HG02623 (cell line): ENCODE results near the gene SCTR.

Source experiments
- ATAC-seq: cut with Tn5 transposase; IDR thresholded peaks from one replicate; pipeline ENCODE4 v1.9.1; 2021; ENCODE audit warnings: moderate library complexity; ENCODE audit not compliant: unreplicated experiment

Gene SCTR

GRCh38 chr2:119523952-119524694 lies at the start of gene SCTR:
TSS of gene SCTR (minus strand) at chr2:119524483. CDS start at chr2:119524226, 257 bp downstream.
- ATAC-seq = no peak

GRCh38 chr2:119567292-119567691 lies 43.0 kb upstream of the SCTR start:
- ATAC-seq = no peak

GRCh38 chr2:119565481-119565880 lies 41.2 kb upstream of the SCTR start:
- ATAC-seq = no peak

- no peak for ATAC-seq
Observed at GRCh38 chr2:119553687-119554344, 29.5 kb upstream of the SCTR start.

- ATAC-seq = no peak
Observed at GRCh38 chr2:119552902-119553301, 28.6 kb upstream of the SCTR start.

GRCh38 chr2:119550856-119551255 lies 26.6 kb upstream of the SCTR start:
- ATAC-seq = no peak

- no peak for ATAC-seq
Observed at GRCh38 chr2:119550346-119550745, 26.1 kb upstream of the SCTR start.

- no peak for ATAC-seq
Observed at GRCh38 chr2:119549241-119549640, 25.0 kb upstream of the SCTR start.

- no peak for ATAC-seq
Observed at GRCh38 chr2:119548516-119549120, 24.3 kb upstream of the SCTR start.

- no peak for ATAC-seq
Observed at GRCh38 chr2:119546447-119546767, 22.1 kb upstream of the SCTR start.

GRCh38 chr2:119545754-119546446 lies 21.6 kb upstream of the SCTR start:
- ATAC-seq = no peak

GRCh38 chr2:119544939-119545475 lies 20.7 kb upstream of the SCTR start:
- no peak for ATAC-seq

- peak; percentile 66 for ATAC-seq
Observed at GRCh38 chr2:119544075-119544938, 20.0 kb upstream of the SCTR start, which contains the start of gene CFAP221. TSS of gene CFAP221 (plus strand) at chr2:119544449. CDS start at chr2:119546132, 1,683 bp downstream.

GRCh38 chr2:119541476-119541875 lies 17.2 kb upstream of the SCTR start:
- ATAC-seq = no peak

GRCh38 chr2:119537792-119538191 lies 13.5 kb upstream of the SCTR start:
- no peak for ATAC-seq

GRCh38 chr2:119536707-119537106 lies 12.4 kb upstream of the SCTR start:
- no peak for ATAC-seq

- no peak for ATAC-seq
Observed at GRCh38 chr2:119536211-119536610, 11.9 kb upstream of the SCTR start.

GRCh38 chr2:119533560-119533959 lies 9.3 kb upstream of the SCTR start:
- no peak for ATAC-seq

GRCh38 chr2:119531292-119531691 lies 7.0 kb upstream of the SCTR start:
- no peak for ATAC-seq

GRCh38 chr2:119527999-119528398 lies 3.7 kb upstream of the SCTR start:
- ATAC-seq = no peak
